Thyroid gland (tissue), 4 donors: ENCODE data around the gene RFX3.

ENCODE experiments used
- POLR2A ChIP-seq, 2 donors: fragments of 450-650 bp; IDR thresholded peaks; one replicate each; pipeline ENCODE4 v1.6.1; 2017; ENCODE audit warnings: antibody characterized with exemption in 2 of 2, mild to moderate bottlenecking in 2 of 2, moderate library complexity in 1 of 2
- TF ChIP-seq, protein P1 (sequence below), 6 experiments: fragments of 200-600 bp in 3 of 6; fragments of 450-650 bp in 3 of 6; sonication (generic) in 3 of 6; IDR thresholded peaks; one replicate each; pipeline ENCODE4 v1.5.1; 2016 to 2019; ENCODE audit warnings: antibody characterized with exemption in 6 of 6, mild to moderate bottlenecking in 2 of 6, inconsistent platforms in 1 of 6, moderate library complexity in 1 of 6

DNA sequence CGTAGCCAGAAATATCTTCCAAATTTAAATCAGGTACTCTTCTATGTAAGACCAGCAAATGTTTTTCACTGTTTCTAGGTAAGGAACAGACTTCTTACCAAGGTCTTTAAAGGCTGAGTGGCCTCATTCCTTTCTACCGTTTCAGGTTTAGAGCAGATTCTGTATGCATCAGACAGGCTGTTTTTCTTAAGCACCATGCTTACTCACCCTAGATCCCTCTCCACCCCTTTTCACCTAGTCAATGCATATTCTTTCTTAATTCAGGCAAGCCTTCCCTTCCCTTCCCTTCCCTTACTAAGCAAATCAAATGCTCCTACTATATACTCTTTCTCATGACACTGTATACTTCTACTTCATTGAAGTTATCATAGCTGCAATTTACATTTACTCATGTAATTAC, 70.7 kb downstream of the RFX3 start:
- TF ChIP-seq, protein P1, sequence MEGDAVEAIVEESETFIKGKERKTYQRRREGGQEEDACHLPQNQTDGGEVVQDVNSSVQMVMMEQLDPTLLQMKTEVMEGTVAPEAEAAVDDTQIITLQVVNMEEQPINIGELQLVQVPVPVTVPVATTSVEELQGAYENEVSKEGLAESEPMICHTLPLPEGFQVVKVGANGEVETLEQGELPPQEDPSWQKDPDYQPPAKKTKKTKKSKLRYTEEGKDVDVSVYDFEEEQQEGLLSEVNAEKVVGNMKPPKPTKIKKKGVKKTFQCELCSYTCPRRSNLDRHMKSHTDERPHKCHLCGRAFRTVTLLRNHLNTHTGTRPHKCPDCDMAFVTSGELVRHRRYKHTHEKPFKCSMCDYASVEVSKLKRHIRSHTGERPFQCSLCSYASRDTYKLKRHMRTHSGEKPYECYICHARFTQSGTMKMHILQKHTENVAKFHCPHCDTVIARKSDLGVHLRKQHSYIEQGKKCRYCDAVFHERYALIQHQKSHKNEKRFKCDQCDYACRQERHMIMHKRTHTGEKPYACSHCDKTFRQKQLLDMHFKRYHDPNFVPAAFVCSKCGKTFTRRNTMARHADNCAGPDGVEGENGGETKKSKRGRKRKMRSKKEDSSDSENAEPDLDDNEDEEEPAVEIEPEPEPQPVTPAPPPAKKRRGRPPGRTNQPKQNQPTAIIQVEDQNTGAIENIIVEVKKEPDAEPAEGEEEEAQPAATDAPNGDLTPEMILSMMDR (IDR thresholded peaks at IDR 0.05) = no peak
- no peak for TF ChIP-seq POLR2A (IDR thresholded peaks at IDR 0.05)
